Activated CD4-positive, alpha-beta T cell treated with anti-CD3 and anti-CD28 coated beads, Interleukin-2, amount 10 ng/mL, durations not matched to agents 7 days and 5 days (primary cell): ENCODE measurements around the gene RHD. TPM values are rescaled to one million over a fixed set of nuclear protein-coding genes. Genes with fewer than 3 reads are reported as not detected.
"Not testable (repeated sequence)": the region's sequence is repeated elsewhere in the genome, so short reads cannot be mapped to it uniquely, and the experiment has no call there.

Experiments
- CTCF ChIA-PET: fragments of 350-600 bp; sonication (Branson Sonifier 250); formaldehyde crosslinking; loops from one replicate; lab custom pipeline; 2021; ENCODE audit warnings: antibody characterized with exemption; lab: Charles Lee
- POLR2A ChIA-PET: fragments of 350-600 bp; sonication (Branson Sonifier 250); formaldehyde crosslinking; loops from one replicate; lab custom pipeline; 2021; ENCODE audit warnings: antibody characterized with exemption; lab: Charles Lee
- DNase-seq: peaks from one replicate; pipeline ENCODE4 v3.0.0-alpha.2; 2020
- H3K27ac Mint-ChIP-seq: one replicate; pipeline ENCODE4 v1.8.0; 2021; ENCODE audit warnings: mild to moderate bottlenecking, moderate library complexity, mixed read lengths
- H3K27me3 Mint-ChIP-seq: one replicate; pipeline ENCODE4 v1.8.0; 2021; ENCODE audit warnings: mixed read lengths
- H3K36me3 Mint-ChIP-seq: one replicate; pipeline ENCODE4 v1.8.0; 2021; ENCODE audit warnings: low read depth, mixed read lengths
- H3K4me1 Mint-ChIP-seq: one replicate; pipeline ENCODE4 v1.8.0; 2021; ENCODE audit warnings: mixed read lengths
- H3K4me3 Mint-ChIP-seq: one replicate; pipeline ENCODE4 v1.8.0; 2021; ENCODE audit warnings: mild to moderate bottlenecking, moderate library complexity, mixed read lengths
- H3K9me3 Mint-ChIP-seq: one replicate; pipeline ENCODE4 v1.8.0; 2021; ENCODE audit warnings: mixed read lengths
- total RNA-seq, 2 experiments: library from RNA; stranded (reverse); gene quantifications; one replicate each; pipeline ENCODE4 v1.2.3, GENCODE V29; 2021

Gene RHD
- total RNA-seq, 2 experiments from 2014 or later: not detected

GRCh38 chr1:25245809-25246599 lies 26.3 kb upstream of the RHD start:
- H3K9me3 Mint-ChIP-seq: no peaks in the 10 kb centered on the region
- peak overlapping the region; percentile 98 for H3K4me3 Mint-ChIP-seq
- no peak for DNase-seq
- H3K36me3 Mint-ChIP-seq: peaks cover 58% of the 10 kb centered on the region
- H3K27ac Mint-ChIP-seq: peak overlapping the region; percentile 100
- ChIA-PET CTCF (interaction anchor here (0.8 to 1.0 kb wide), 2 partner anchors 13 to 302 kb away, joined by 3 to 4 read pairs; no protein-coding TSS in a partner anchor), POLR2A (no interaction called here)
- H3K4me1 Mint-ChIP-seq: peaks cover 56% of the 10 kb centered on the region
- no peaks in the 10 kb centered on the region for H3K27me3 Mint-ChIP-seq

GRCh38 chr1:25246600-25247023 lies 25.7 kb upstream of the RHD start:
- Mint-ChIP-seq H3K36me3 (peaks cover 52% of the 10 kb centered on the region), H3K27ac (peak overlapping the region; percentile 100), H3K4me3 (peak overlapping the region; percentile 98), H3K4me1 (peaks cover 51% of the 10 kb centered on the region), H3K27me3 (no peaks in the 10 kb centered on the region), H3K9me3 (no peaks in the 10 kb centered on the region)
- ChIA-PET CTCF (no interaction called here), POLR2A (interaction anchor here (1.4 kb wide), 1 partner anchor 14 kb away, joined by 23 read pairs; the partner anchor contains the start of gene SYF2)
- DNase-seq: peak; percentile 42

- peak; percentile 100 for DNase-seq
- peaks cover 48% of the 10 kb centered on the region for H3K4me1 Mint-ChIP-seq
- peak within 1 kb of the TSS; percentile 100 for H3K27ac Mint-ChIP-seq
- ChIA-PET CTCF (no interaction called here), POLR2A (interaction anchor here (0.6 to 1.4 kb wide), 5 partner anchors 9 to 761 kb away, joined by 3 to 23 read pairs (median 4); partner anchors contain the start of gene SYF2)
- H3K9me3 Mint-ChIP-seq: no peaks in the 10 kb centered on the region
- H3K27me3 Mint-ChIP-seq: no peaks in the 10 kb centered on the region
- peak within 1 kb of the TSS; percentile 98 for H3K4me3 Mint-ChIP-seq
- H3K36me3 Mint-ChIP-seq: peaks cover 49% of the 10 kb centered on the region
Observed at GRCh38 chr1:25247024-25247828, 25.1 kb upstream of the RHD start, which contains the start of gene RSRP1. Gene RSRP1, minus strand, starts transcription at chr1:25247454. Its CDS starts 491 bp downstream, at chr1:25246963.

GRCh38 chr1:25247829-25248754 lies 24.2 kb upstream of the RHD start:
- Mint-ChIP-seq H3K36me3 (peaks cover 41% of the 10 kb centered on the region), H3K27me3 (no peaks in the 10 kb centered on the region), H3K4me1 (peaks cover 41% of the 10 kb centered on the region), H3K9me3 (no peaks in the 10 kb centered on the region), H3K4me3 (peak overlapping the region; percentile 98), H3K27ac (peak overlapping the region; percentile 100)
- POLR2A ChIA-PET: interaction anchor here (0.6 to 1.4 kb wide), 5 partner anchors 8 to 762 kb away, joined by 3 to 23 read pairs (median 4); partner anchors contain the start of gene SYF2
- CTCF ChIA-PET: no interaction called here
- DNase-seq: no peak

DNA sequence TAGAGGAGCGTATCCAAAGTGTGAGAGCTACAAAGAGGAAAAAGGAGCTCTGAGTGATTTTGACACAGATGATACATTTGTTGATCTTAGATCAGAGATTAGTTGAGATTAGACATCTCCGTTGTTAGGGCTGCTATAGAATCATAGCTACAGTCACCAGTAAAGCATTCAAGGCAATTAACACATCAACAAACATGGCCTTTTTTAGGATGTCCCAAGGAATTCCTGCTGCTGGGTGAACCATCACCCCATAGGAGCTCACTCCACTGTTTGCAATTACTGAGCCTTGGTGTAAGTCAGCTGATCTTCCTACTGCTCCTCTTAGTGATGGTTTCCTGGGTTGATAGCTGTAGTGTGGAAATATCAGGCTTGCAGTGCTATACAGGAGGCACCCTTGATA lies 18.4 kb upstream of the RHD start:
- ChIA-PET CTCF (interaction anchor here (0.8 to 2.4 kb wide), 2 partner anchors 14 to 325 kb away, joined by 3 to 9 read pairs; no protein-coding TSS in a partner anchor), POLR2A (no interaction called here)
- Mint-ChIP-seq H3K4me1 (no peaks in the 10 kb centered on the region), H3K9me3 (no peaks in the 10 kb centered on the region), H3K27ac (no peak overlapping the region), H3K36me3 (no peaks in the 10 kb centered on the region), H3K4me3 (no peak overlapping the region), H3K27me3 (no peaks in the 10 kb centered on the region)
- DNase-seq: no peak

DNA sequence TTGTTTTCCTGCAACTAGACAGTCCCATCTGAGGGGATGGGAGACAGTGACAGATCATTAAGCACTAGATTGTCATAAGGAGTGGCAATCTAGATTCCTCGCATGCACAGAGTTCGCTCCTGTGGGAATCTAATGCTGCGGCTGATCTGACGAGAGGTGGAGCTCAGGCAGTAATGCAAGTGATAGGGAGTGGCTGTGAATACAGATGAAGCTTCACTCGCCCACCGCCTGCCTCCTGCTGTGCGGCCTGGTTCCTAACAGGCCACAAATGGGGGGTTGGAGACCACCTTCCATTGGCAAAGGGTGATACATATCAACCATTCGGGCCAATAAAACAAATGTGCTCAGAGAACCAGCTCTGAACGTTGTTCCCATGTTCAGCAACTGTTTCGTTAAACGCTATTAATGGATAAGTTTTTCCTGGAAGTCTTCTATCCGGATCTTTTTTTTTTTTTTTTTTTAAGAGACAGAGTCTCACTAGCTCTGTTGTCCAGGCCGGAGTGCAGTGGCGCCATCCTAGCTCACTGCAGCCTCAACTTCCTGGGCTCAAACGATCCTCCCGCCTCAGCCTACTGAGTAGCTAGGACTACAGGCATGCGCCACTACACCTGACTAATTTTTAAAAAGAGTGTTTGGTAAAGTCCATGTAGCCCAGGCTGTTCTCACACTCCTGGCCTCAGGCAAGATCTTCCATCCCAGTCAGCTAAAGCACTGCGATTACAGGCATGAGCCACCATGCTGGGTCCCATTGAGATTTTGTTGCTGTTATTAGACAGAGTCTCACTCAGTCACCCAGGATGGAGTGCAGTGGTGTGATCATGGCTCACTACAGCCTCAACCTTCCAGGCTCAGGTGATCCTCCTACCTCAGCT lies 16.4 kb upstream of the RHD start:
- H3K27ac Mint-ChIP-seq: no peak overlapping the region
- no peaks in the 10 kb centered on the region for H3K27me3 Mint-ChIP-seq
- H3K4me1 Mint-ChIP-seq: peaks cover 9% of the 10 kb centered on the region
- ChIA-PET POLR2A (interaction anchor here (0.7 kb wide), 1 partner anchor 8 kb away, joined by 4 read pairs; the partner anchor contains the start of gene RSRP1), CTCF (interaction anchor here (0.6 to 1.2 kb wide), 4 partner anchors 14 to 410 kb away, joined by 3 to 4 read pairs (median 4); no protein-coding TSS in a partner anchor)
- H3K9me3 Mint-ChIP-seq: no peaks in the 10 kb centered on the region
- no peaks in the 10 kb centered on the region for H3K36me3 Mint-ChIP-seq
- DNase-seq: no peak
- H3K4me3 Mint-ChIP-seq: no peak overlapping the region

GRCh38 chr1:25256578-25256965 lies 15.7 kb upstream of the RHD start:
- DNase-seq: no peak
- CTCF ChIA-PET: interaction anchor here (0.6 to 0.9 kb wide), 2 partner anchors 15 to 319 kb away, joined by 3 read pairs; no protein-coding TSS in a partner anchor
- peaks cover 9% of the 10 kb centered on the region for H3K4me1 Mint-ChIP-seq
- H3K36me3 Mint-ChIP-seq: no peaks in the 10 kb centered on the region
- H3K9me3 Mint-ChIP-seq: no peaks in the 10 kb centered on the region
- POLR2A ChIA-PET: interaction anchor here (0.7 kb wide), 1 partner anchor 9 kb away, joined by 4 read pairs; the partner anchor contains the start of gene RSRP1
- H3K4me3 Mint-ChIP-seq: no peak overlapping the region
- H3K27me3 Mint-ChIP-seq: no peaks in the 10 kb centered on the region
- no peak overlapping the region for H3K27ac Mint-ChIP-seq

DNA sequence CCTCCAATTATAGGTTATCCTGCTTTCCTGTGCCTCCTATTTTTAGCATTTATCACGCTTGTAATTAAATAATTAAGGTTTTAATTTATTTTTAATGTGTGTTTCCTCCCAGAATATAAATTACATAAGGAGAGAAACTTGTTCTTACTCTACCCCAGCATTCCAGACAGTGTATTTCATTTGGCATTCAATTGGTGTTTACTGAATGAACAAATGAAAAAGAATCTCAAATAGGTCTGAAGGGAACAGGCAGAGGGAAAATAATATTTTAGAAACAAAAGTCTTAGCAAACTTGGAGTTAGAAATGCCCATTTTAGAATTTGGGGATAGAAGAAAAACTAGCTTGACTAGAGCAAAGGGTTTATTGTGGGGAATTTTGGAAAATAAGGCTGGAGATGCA lies 15.1 kb upstream of the RHD start:
- ChIA-PET CTCF (interaction anchor here (0.6 kb wide), 1 partner anchor 482 kb away, joined by 4 read pairs; no protein-coding TSS in a partner anchor), POLR2A (no interaction called here)
- no peak for DNase-seq
- H3K9me3 Mint-ChIP-seq: no peaks in the 10 kb centered on the region
- no peak overlapping the region for H3K27ac Mint-ChIP-seq
- H3K4me1 Mint-ChIP-seq: peaks cover 9% of the 10 kb centered on the region
- H3K4me3 Mint-ChIP-seq: no peak overlapping the region
- peaks cover 3% of the 10 kb centered on the region for H3K36me3 Mint-ChIP-seq
- no peaks in the 10 kb centered on the region for H3K27me3 Mint-ChIP-seq

- H3K27me3 Mint-ChIP-seq, H3K9me3 Mint-ChIP-seq, H3K27ac Mint-ChIP-seq, POLR2A ChIA-PET, H3K36me3 Mint-ChIP-seq, H3K4me3 Mint-ChIP-seq, CTCF ChIA-PET, DNase-seq: not testable (repeated sequence)
- peaks cover 12% of the 10 kb centered on the region for H3K4me1 Mint-ChIP-seq
Observed at GRCh38 chr1:25259813-25260212, 12.5 kb upstream of the RHD start.

- DNase-seq, CTCF ChIA-PET, POLR2A ChIA-PET, H3K36me3 Mint-ChIP-seq, H3K4me3 Mint-ChIP-seq, H3K27me3 Mint-ChIP-seq, H3K9me3 Mint-ChIP-seq, H3K27ac Mint-ChIP-seq: not testable (repeated sequence)
- peaks cover 12% of the 10 kb centered on the region for H3K4me1 Mint-ChIP-seq
Observed at GRCh38 chr1:25260336-25260735, 12.0 kb upstream of the RHD start.
